Measurements from ENCODE around the gene COL13A1. TPM values are rescaled to one million over a fixed set of nuclear protein-coding genes. Genes with fewer than 3 reads are reported as not detected.

The COL13A1 gene
- total RNA-seq, 1 experiment from 2014 or later, result 3.6 TPM

DNA sequence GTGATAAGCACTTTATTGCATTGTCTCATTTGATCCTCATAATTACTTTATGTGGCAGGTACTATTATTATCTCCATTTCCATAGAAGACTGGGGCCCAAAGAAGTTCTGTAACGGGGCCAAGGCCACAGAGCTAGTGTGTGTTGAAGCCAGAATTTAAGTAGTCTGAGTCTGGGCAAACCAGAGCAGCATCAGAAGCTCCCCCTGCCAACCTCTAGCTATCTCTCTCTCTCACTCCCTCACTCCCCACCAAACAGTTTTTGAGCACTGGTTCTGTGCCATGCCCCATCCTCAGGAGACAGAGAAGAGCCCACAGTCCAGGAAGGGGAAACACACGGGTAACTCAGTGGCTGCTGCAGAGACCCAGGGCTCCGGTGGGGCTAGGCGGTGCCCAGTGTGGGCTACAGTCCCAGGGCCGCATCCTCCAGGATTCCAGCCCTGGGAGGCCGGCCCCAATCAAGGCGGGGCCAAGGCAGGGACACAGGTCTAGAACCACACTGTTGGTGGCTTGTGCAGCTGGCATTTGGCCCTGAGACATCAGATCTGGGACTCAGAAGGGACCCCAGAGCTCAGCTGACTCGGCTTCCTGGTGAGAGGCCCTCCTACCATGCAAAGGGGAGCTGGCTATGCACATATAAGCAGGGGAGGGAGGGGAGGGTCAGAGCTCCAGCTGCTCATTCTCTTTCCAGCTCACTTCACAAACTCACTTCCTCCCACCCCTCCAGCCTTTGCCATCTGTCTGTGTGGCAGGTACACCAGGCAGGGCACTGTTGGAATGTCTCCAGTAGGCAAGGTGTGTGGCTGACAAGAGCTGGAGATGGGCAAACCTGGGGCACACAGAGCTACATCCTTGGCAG, 34.4 kb downstream of the COL13A1 start:
- no peak for DNase-seq
- no peak overlapping the region for H3K4me2 ChIP-seq (ENCODE audit: insufficient read depth, insufficient read length, low read length)
- H4K5ac ChIP-seq (ENCODE audit: insufficient read length, low read depth, low read length), result no peak overlapping the region
- no peak overlapping the region for H2BK5ac ChIP-seq (ENCODE audit: insufficient read length, low read length)
- no peak overlapping the region for H3K27ac ChIP-seq (ENCODE audit: insufficient read length, low read depth, low read length)
- H3K9me3 ChIP-seq (ENCODE audit: control insufficient read depth, low read depth, low read length), result no peaks in the 10 kb centered on the region
- WGBS (ENCODE audit: extremely low coverage, insufficient read length, low lambda C conversion rate), result no CpG with 5 or more reads among the region's 8 CpGs
- no peak overlapping the region for H2AK5ac ChIP-seq (ENCODE audit: insufficient read length, low read length)
- H2BK20ac ChIP-seq (ENCODE audit: low read depth, low read length, poor library complexity, severe bottlenecking), result no peak overlapping the region
- H2BK12ac ChIP-seq (ENCODE audit: insufficient read length, low read depth, low read length), result no peak overlapping the region
- no peak overlapping the region for H3K23ac ChIP-seq (ENCODE audit: insufficient read length, low read depth, low read length)
- H2BK15ac ChIP-seq (ENCODE audit: low read depth, low read length), result no peak overlapping the region
- Mint-ChIP-seq H3K27ac (no peak overlapping the region), H3K4me3 (no peak overlapping the region), H3K9me3 (no peaks in the 10 kb centered on the region; a peak in 1 of 5 replicates), H3K27me3 (ENCODE audit: low read depth) (peaks cover 35% of the 10 kb centered on the region), H3K4me1 (peaks cover 30 to 40% of the 10 kb centered on the region in 2 experiments), H3K36me3 (ENCODE audit: insufficient read depth in 1 of 3, low read depth in 3 of 3) (no peaks in the 10 kb centered on the region; a peak in 1 of 7 replicates)
- H3K14ac ChIP-seq (ENCODE audit: insufficient read depth, low read length), result peak overlapping the region; percentile 59; the same call in 1 of the 2 replicates
- H3K56ac ChIP-seq (ENCODE audit: insufficient read length, low read depth, low read length), result no peak overlapping the region
- no peak overlapping the region for H2AFZ ChIP-seq (ENCODE audit: low read length)
- H3K4ac ChIP-seq (ENCODE audit: low read depth, low read length), result no peak overlapping the region
- H3K79me1 ChIP-seq (ENCODE audit: insufficient read depth, low read depth, low read length, poor library complexity, severe bottlenecking), result no peaks in the 10 kb centered on the region
- H2BK120ac ChIP-seq (ENCODE audit: low read depth, low read length, poor library complexity, severe bottlenecking), result no peak overlapping the region
- no peaks in the 10 kb centered on the region for H3K23me2 ChIP-seq (ENCODE audit: insufficient read length, low read depth, low read length, poor library complexity, severe bottlenecking)
- H4K8ac ChIP-seq (replicated peaks; ENCODE audit: insufficient read length, low read depth, low read length), result no peak overlapping the region
- H3K9ac ChIP-seq (ENCODE audit: extremely low read depth, insufficient read length, low read length), result no peak overlapping the region
- no peak overlapping the region for H3K18ac ChIP-seq (ENCODE audit: insufficient read length, low read depth, low read length)
- H3T11ph ChIP-seq (ENCODE audit: low read length), result no peak overlapping the region
- TF ChIP-seq, protein P1, sequence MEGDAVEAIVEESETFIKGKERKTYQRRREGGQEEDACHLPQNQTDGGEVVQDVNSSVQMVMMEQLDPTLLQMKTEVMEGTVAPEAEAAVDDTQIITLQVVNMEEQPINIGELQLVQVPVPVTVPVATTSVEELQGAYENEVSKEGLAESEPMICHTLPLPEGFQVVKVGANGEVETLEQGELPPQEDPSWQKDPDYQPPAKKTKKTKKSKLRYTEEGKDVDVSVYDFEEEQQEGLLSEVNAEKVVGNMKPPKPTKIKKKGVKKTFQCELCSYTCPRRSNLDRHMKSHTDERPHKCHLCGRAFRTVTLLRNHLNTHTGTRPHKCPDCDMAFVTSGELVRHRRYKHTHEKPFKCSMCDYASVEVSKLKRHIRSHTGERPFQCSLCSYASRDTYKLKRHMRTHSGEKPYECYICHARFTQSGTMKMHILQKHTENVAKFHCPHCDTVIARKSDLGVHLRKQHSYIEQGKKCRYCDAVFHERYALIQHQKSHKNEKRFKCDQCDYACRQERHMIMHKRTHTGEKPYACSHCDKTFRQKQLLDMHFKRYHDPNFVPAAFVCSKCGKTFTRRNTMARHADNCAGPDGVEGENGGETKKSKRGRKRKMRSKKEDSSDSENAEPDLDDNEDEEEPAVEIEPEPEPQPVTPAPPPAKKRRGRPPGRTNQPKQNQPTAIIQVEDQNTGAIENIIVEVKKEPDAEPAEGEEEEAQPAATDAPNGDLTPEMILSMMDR (conservative IDR thresholded peaks at IDR 0.05), result no peak
- H4K91ac ChIP-seq (ENCODE audit: insufficient read length, low read depth, low read length), result no peak overlapping the region
- H3K79me2 ChIP-seq (ENCODE audit: insufficient read depth, low read length), result no peaks in the 10 kb centered on the region
- peaks cover 8% of the 10 kb centered on the region; the same call in 1 of the 2 replicates for H3K4me1 ChIP-seq (ENCODE audit: insufficient read depth, low read length)
- no peaks in the 10 kb centered on the region for H4K20me1 ChIP-seq (ENCODE audit: control insufficient read depth, insufficient read depth, insufficient read length)
- H3K27me3 ChIP-seq (ENCODE audit: insufficient read depth, low read length), result no peaks in the 10 kb centered on the region

Measured in H9 (cell line).